GM21526 (cell line): ENCODE measurements around the gene P2RY14.

Experiments
- ATAC-seq: cut with Tn5 transposase; IDR thresholded peaks from one replicate; pipeline ENCODE4 v1.9.1; 2021; ENCODE audit warnings: moderate library complexity; ENCODE audit not compliant: unreplicated experiment, low FRiP score

The P2RY14 gene

DNA sequence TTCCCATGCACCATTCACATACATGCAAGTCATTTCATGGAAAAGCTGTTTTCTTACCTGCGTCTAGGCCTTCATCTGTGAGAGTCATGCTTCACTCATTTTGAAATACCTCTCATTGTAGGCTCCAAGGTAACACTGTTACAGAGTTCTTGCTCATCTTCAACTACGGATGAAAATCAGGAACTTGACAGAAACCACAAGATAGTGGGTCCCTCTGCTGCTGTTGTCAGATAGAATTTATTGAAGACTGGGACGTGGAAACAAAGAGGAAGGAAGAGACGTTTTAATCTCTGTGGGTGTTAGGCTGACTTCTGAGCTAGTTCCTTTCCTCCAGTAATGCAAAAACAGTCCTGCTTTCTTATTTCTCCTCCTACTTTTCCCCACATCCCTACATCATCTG, at the start of gene P2RY14:
Gene P2RY14 (minus strand): TSS at position 313 of the 400 bp plus-strand sequence. CDS start 64,226 bp downstream, outside the sequence.
- no peak for ATAC-seq

DNA sequence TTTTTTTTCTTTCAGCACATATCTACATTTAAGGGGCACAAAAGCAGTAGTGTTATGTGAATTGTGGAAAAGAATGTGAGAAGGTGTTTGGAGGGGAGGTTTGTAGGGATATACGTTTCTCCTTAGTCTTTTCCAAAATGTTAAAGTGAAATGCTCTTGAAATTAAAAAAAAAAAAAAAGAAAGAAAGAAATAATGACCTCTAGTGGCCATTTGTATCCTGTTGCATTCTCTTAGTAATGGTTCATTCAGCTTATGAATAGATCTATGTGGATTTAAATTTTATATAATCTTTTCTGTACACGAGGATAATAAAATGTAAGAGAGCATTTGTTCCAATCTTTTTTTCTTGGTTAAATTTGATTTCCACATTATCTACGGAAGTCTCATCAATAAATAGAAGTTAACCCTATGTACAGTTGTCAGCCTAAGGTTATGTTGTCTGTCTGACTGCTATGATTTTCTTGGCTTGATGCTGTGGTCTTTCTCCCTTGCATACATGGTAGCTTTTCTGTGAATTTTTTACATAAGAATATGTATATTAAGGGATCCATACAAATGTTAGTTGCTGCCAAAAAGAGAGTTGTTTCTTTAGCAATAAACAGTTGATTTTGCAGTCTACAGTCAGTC, 49.3 kb upstream of the P2RY14 start:
- ATAC-seq, result no peak

DNA sequence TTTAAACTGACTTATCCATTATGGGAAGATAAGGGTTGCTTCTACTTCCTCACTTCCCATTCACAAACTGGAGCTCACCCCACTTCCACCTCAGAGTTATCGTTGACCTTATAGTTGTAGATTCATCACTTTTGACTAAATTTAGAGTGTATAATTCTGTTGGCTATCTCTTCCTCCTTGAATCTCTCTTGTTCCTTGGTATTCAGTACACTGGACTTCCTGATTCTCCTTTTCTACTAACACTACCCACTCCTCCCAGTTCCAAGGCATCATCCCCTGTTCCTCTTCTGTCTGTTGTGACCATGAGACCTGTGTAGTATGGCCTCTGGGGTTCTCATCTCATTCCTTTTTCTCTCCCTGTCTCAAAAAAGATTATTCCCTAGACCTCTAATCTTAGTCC, 44.2 kb upstream of the P2RY14 start:
- ATAC-seq, result no peak

DNA sequence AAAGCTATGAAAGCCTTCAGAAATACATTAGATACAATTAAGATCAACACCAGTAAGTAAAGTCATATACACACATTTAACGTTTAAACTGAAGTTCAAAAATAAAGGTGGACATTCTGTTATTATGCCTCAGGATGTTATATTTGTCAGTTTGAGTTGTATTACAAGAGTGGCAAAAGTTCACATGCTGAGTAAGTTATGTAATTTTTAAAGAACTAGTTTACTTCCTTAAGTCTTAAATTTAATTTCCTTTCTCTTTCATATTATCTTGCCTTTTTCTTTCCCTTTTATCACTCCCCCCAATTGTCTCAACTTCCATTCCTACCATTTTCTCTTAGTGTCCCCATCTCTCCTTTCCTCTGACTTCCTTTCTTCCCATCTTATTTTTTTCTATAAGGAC, 43.2 kb upstream of the P2RY14 start:
- ATAC-seq, result no peak

DNA sequence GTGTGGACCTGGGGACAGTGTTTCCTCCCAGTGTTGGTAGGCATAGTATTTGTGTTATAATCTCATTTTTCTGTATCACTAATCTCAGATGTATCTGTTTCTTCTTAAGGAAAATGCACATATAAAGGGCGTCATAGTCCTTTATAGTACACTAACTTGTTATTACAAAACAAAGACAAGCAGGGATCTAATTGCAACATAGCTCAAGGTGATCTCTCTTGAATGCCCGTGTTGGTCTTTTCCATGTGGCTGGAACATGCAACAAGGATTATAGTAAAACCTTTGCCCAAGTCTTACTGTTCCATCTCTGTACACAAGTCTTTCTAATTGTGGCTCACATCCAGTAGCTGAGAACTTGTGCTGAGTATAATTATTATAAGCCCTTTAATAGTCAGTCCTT, 41.8 kb upstream of the P2RY14 start:
- no peak for ATAC-seq

DNA sequence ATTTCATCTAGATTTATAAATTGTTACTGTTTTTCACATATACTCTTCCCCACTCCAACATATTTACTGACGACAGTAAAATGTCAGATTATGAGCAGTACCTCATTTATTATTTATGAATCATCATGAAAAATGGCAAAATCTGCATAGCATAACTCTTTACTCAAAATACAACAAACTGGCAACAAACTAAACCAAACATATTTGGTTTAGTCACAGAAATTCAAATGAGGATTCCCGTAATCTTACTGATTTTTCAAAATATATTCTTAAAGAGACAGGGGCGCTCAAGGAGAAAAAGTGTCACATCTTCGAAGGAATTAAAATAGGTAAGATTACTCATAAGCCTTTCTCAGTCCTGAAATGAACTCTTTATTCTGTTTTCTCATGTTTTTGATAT, 41.3 kb upstream of the P2RY14 start:
- no peak for ATAC-seq

DNA sequence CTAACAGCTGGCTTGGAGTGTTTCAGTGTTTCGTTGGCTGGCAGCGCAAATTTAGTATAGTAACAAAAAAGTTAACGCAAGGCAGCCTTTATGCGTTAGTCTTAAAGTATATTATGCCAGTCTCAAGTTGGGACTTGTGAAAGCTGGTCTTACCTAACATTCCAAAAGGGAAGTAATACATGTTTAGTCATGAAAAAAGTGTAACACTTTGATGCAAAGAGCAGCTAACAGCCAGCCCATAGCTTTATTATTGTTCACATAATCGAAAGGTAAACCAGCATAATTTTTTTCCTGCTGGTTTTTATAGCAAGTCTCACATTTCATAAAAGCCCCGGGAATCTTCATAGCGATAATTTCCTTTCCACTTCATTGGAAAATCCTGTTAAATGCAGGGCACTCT, 40.6 kb upstream of the P2RY14 start:
- no peak for ATAC-seq

DNA sequence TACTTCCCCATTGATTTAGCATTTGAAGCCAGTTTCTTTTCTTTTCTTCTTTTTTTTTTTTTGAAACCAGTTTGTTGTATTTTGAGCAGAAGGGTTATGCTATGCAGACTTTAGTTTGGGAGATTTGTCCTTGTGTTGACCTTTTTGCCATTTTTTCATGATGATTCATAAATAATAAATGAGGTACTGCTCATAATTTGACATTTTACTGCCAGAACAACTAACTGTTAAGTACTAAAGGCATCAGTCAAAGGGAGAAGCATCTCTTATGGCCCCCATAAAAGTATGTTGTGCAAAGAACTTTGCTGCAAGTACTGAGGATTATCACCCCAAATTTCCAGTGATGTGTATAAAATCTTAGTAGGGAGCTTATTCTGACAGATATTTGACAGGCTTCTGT, 40.0 kb upstream of the P2RY14 start:
- no peak for ATAC-seq

DNA sequence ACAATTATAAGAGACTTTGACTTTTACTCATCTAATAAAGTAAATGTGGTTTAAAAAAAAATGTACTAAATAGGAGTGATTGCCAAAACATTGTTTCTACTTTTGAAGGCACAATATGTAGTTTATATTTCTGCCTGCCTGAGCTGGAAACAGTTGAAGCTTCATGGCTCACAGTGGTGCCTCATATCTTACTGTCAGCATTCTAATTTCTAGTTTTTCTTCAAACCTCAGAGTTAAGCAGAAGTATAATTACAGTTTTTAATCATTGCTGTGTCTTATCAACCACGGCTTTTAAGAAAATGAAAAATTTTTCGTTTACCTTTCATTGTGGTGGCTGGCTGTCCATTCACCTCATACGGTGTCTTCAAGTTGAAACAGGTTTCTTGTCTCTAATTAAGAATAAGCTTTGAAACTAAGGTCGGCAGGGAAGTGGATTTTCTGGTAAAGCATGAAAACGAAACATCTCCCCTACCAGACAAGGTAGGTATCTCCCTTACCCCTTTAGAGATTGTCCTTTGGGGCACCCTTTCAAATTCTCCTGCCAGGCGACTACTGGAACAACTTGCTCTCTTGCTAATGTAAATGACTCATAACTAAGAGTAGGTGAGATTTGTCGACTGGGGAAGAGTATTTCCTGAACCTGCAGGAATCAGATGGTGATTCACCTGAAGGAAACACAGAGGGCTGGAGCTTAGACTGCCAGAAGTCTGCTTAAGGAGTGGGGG, 38.1 kb upstream of the P2RY14 start, which contains the start of gene GPR87:
Gene GPR87 (minus strand): TSS at position 554 of the 725 bp plus-strand sequence. CDS start 16,720 bp downstream, outside the sequence.
- no peak for ATAC-seq

DNA sequence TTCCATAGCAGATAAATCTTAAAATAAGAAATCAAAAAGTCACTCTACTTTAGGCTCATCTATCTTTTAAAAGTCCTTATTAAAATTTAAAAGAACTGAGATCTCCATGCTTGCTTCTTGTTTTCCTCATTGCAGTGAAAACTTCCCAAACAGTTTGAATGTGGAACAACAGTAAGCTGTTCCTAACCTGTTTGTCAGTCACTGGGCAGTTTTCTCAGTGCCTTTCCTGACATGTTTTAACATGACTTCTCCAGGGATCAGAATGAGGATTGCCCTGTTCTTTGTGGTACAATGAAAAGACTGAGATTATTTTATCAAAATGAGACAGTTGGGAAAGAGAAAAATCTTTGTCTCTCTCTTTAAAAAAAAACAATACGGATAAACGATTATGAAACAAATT, 37.5 kb upstream of the P2RY14 start:
- ATAC-seq, result no peak

DNA sequence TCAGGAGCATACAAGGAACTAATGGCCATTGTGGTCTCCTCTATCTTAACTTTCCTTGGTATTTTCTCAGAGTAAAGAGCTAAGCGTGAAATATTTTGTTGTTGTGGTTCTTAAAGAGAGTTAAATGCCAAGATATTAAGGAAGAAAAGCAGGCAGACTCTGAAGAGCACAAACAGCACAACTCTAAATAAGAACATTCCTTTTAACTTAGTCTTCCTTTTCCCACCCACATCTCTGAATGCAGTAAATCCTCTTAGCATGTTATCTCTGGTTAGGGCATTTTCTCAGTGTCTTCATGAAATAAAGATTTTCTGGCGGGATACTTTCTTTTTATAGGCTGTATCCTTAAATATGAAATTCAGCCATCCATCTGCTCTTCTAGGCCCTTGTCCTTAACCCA, 36.8 kb upstream of the P2RY14 start:
- ATAC-seq, result no peak

DNA sequence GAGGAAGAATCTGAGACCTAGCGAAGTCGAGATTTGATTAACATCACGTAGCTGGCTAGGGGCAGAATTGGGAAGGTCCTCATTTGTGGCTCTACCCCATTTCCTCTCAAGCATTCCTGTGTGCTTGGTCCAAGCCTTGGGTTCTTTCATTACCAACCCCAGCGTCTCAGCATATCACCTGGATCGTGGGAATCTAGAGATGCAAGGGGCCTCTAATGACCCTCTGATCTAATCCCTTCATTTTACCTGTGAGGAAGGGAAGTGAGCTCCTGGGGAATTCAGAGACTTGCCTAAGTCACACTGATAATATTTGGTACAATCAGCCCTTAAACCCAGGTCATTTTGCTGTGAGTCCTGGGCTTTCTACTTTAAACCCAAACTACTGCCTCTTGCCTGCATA, 36.3 kb upstream of the P2RY14 start:
- ATAC-seq, result no peak

DNA sequence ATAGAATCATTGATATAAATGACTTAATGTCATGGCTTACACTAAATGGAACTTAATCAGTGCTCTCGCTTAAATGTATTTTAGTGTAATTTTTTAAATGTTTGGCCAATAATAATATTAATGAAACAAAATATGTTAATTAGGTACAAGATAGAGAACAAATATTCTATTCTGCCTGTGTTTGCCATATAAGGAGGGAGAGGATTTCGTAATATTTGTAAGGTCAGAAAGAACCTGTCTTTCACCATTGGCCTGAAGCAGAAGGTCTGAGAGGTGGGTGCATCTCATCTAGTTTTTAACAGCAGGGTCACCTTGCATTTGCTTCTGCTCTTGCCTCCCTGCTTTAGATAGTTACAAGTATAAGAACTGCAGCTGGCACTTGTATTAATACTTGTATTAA, 35.8 kb upstream of the P2RY14 start:
- no peak for ATAC-seq

DNA sequence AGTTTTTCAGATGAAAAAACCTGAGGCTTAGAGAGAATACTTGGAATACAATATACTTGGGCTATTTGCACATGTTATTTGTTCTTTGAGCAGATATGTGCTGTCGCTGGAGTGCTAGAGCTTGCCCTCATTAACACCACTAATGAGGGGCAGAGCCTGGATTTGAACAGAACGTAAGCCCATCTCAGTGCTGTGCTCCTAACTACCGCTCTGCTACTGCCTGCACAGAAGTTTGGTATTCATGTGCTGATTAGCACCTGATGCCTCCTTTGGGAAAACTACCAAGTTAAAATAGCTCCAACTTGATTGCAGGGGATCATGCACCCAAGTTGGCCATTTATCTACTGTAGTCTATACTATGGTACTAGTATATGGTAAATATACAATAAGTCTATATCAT, 34.6 kb upstream of the P2RY14 start:
- no peak for ATAC-seq

DNA sequence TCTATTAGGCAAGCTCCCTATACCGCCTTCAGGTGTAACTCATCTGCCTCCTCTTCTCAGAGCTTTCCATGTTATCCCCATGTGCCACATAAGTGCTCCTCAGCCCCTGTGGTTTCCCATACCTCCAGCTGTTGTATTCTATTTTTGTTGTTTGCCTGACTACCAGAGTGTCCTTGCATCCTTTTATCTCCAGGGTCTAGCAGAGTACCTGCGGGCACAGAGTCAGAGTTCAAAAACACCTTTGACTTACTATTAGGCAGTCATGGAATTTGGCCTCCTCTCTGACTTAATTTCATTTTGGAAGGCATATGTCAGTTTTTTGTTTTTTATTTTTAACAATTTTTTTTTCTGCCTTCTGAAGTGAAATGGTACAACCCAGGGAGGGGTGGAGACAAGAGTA, 31.2 kb upstream of the P2RY14 start:
- ATAC-seq, result no peak

DNA sequence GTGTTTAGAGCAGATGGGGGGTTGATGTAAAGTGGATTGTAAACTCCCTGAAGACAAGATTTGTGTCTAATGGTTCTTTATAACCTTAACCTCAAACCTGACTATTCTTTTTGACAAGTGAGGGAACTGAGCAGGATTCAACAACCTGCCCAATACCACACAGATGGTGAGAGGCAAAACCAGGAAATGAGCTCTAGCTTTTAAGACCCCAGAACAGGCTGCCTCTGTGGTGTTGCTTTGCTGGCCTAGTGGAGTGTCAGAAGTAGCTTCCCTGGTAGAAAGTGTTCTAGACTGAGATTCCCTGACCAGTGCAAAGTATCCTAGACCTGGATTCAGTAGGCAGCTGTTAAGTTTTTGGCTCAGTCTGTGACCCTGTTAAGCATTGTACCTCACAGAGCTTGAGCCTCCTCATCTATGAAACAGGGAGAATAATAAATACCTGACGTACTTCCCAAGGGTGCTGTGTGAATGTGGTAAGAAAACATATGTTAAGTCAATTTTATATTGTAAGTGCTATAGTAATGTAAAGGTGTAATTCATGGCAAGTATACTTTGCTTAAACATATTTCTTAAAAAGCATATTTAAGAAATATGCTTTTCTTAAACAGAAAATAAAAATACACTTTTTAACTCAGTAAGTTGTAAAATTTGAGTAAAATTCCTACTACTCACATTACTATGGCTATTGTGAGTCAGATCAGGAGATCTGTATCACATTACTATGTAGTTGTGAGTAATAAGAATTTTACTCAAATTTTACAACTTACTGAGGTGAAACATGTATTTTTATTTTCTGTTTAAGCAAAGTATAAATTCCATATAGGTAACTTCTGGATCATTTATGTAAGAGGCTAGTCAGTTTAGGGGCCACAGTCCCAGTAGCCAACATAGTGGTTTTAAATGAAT, 29.5 kb upstream of the P2RY14 start:
- ATAC-seq, result no peak

DNA sequence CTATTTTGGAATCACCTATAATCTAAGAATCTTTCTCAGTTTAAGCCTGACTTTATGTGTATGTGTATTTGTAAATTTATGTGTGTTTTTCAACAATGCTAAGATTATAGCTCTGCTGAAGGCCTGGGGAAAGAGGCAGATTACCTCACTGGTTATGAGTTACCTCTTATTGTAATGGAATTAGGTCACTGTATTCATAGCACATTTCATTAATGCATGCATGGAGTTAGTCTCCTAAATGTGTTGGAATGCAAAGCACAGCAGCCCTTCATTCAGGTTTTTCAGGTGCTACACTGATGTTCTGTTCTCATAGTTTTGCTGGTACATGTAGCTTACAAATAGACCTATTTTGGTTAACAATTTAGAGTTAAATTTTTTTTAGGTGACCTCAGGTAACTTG, 28.8 kb upstream of the P2RY14 start:
- ATAC-seq, result no peak

DNA sequence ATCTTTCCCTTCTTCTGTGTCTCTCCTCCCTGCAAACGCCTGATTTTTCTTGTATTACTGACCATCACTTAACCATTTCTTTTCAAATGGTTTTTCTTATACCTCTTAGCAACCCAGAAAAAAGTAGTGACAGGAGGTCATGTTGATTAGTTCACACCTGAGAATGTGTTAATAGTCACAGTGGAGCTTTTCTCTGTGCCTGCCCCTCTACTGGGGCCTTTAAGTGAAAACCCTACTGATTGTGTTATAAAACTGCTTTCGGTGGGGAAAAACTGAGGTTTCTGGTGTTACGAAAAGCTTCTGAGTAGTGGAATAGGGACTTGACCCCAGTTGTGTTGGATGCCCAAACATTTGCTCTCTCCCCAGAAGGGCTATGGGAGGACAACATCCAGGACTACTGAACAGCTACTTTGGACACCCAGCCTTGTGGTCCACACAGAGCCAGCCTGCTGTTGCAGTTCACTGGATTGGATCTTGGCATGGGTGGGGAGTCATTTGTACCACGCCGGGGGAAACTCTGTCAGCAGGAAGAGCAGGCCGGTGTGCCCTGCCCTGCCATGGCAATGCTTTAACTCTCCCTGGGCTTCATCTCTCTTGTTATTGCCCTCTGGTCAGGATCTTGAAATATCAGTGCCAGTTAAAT, 27.9 kb upstream of the P2RY14 start:
- ATAC-seq, result no peak

DNA sequence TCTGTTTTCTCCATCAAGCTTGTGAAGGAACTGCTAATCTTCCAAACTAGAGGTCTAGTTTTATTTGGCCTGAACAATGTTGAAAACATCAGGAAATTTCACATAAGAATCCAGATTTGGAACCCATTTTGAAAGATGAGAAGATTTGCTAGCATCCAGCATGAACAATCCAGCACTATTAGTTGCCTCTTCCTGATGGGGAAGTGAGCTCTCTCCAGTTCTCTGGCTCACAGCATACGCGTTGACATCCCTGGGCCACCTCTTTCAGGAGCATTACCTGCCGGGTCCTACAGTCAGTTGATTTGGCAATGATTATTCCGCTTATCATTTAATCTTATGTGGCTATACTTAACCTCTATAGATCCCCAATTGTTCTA, 27.4 kb upstream of the P2RY14 start:
- ATAC-seq, result no peak

DNA sequence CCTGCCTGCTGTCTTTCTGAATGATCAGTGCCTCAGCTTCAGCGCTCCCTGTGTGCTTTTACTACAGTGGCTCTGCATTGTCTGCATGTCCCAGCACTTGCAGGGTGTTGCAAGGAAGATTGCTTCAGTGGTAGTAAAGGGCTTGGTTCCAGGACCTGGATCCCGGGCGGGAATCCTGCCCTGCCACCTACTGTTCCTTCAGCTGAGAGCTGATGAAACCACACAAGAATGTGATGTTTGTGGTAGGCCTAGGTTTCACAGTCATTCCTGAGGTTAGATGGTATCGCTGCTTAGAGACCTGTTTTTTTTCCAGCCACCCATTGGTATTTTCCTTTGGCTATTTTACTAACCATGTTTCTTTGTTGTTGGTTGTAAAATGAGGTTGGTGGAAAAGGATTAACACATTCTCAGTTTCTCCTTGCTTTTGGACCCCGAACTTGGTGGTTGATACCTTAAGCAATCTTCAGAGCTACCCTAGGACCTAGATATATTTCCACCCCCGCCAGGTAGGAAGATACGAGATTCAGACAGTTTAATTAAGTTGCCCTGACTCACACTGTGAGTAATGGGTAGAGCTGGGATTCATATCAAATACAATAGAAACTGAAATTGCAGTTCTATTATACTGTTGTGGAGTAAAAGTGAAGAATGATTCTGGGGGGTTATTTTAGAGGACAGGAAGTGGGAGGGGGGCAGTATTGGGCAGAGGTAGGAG, 26.9 kb upstream of the P2RY14 start:
- ATAC-seq, result no peak
